OCI-LY1 (cell line): ENCODE results near the gene PCBP4.

ENCODE experiments used
- H2AFZ ChIP-seq: fragments of 200-600 bp; sonication (generic), shearing (Covaris generic); 2 replicates; pipeline ENCODE4 v1.6.0; 2014; ENCODE audit warnings: antibody characterized with exemption, mild to moderate bottlenecking, low read length
- H3F3A ChIP-seq: fragments of 200-600 bp; sonication (generic), shearing (Covaris generic); 2 replicates; pipeline ENCODE4 v1.6.0; 2014; ENCODE audit warnings: mild to moderate bottlenecking, antibody characterized with exemption, low read length, moderate library complexity; ENCODE audit not compliant: insufficient read depth
- H3K27ac ChIP-seq: fragments of 200-600 bp; sonication (generic); 2 replicates; pipeline ENCODE4 v1.5.1; 2014; ENCODE audit warnings: low read length, mixed run types, mild to moderate bottlenecking, low read depth; ENCODE audit not compliant: poor library complexity, severe bottlenecking
- H3K27me3 ChIP-seq: fragments of 200-600 bp; sonication (generic); 2 replicates; pipeline ENCODE4 v1.6.0; 2014; ENCODE audit warnings: antibody characterized with exemption, mild to moderate bottlenecking, low read length, moderate library complexity; ENCODE audit not compliant: insufficient read depth
- H3K36me3 ChIP-seq: fragments of 200-600 bp; sonication (generic); 2 replicates; pipeline ENCODE4 v1.6.1; 2014; ENCODE audit warnings: mild to moderate bottlenecking, antibody characterized with exemption, low read length, moderate library complexity, mixed read lengths; ENCODE audit not compliant: insufficient read depth
- H3K4me1 ChIP-seq: fragments of 200-600 bp; sonication (generic); 2 replicates; pipeline ENCODE4 v1.5.1; 2014; ENCODE audit warnings: mild to moderate bottlenecking, low read length, moderate library complexity; ENCODE audit not compliant: insufficient read depth, severe bottlenecking
- H3K4me2 ChIP-seq: fragments of 200-600 bp; sonication (generic), shearing (Covaris generic); 2 replicates; pipeline ENCODE4 v1.6.1; 2014; ENCODE audit warnings: low read length
- H3K4me3 ChIP-seq: fragments of 200-600 bp; sonication (generic); 2 replicates; pipeline ENCODE4 v1.5.1; 2014; ENCODE audit warnings: low read length, low read depth, mild to moderate bottlenecking, mixed read lengths; ENCODE audit not compliant: poor library complexity, severe bottlenecking
- H3K79me2 ChIP-seq: fragments of 200-600 bp; shearing (Covaris generic); 2 replicates; pipeline ENCODE4 v1.6.1; 2016; ENCODE audit warnings: mixed run types, low read length, mixed read lengths; ENCODE audit not compliant: insufficient read depth
- H3K9ac ChIP-seq: fragments of 200-600 bp; sonication (generic), shearing (Covaris generic); 2 replicates; pipeline ENCODE4 v1.6.1; 2014; ENCODE audit warnings: mild to moderate bottlenecking, low read length, mixed read lengths
- H3K9me2 ChIP-seq: fragments of 200-600 bp; sonication (generic), shearing (Covaris generic); 2 replicates; pipeline ENCODE4 v1.6.1; 2014; ENCODE audit warnings: low read depth, mild to moderate bottlenecking, low read length, mixed read lengths
- H3K9me3 ChIP-seq: fragments of 200-600 bp; shearing (Covaris generic); 2 replicates; pipeline ENCODE4 v1.6.1; 2014; ENCODE audit warnings: low read length, mixed read lengths
- H4K20me1 ChIP-seq: fragments of 200-600 bp; sonication (generic), shearing (Covaris generic); 2 replicates; pipeline ENCODE4 v1.6.0; 2016; ENCODE audit warnings: mild to moderate bottlenecking, low read length; ENCODE audit not compliant: insufficient read depth
- EZH2 ChIP-seq: fragments of 200-600 bp; sonication (generic), shearing (Covaris generic); IDR thresholded peaks from 2 replicates; pipeline ENCODE4 v1.8.0; 2017; ENCODE audit warnings: borderline replicate concordance, mixed run types, mild to moderate bottlenecking, antibody characterized with exemption, low read length, moderate library complexity, mixed read lengths
- TF ChIP-seq, protein P1 (sequence below): fragments of 200-600 bp; sonication (generic), shearing (Covaris generic); IDR thresholded peaks from 2 replicates; pipeline ENCODE4 v1.5.1; 2017; ENCODE audit warnings: mild to moderate bottlenecking, antibody characterized with exemption, low read length, moderate library complexity, mixed read lengths

PCBP4 gene

DNA sequence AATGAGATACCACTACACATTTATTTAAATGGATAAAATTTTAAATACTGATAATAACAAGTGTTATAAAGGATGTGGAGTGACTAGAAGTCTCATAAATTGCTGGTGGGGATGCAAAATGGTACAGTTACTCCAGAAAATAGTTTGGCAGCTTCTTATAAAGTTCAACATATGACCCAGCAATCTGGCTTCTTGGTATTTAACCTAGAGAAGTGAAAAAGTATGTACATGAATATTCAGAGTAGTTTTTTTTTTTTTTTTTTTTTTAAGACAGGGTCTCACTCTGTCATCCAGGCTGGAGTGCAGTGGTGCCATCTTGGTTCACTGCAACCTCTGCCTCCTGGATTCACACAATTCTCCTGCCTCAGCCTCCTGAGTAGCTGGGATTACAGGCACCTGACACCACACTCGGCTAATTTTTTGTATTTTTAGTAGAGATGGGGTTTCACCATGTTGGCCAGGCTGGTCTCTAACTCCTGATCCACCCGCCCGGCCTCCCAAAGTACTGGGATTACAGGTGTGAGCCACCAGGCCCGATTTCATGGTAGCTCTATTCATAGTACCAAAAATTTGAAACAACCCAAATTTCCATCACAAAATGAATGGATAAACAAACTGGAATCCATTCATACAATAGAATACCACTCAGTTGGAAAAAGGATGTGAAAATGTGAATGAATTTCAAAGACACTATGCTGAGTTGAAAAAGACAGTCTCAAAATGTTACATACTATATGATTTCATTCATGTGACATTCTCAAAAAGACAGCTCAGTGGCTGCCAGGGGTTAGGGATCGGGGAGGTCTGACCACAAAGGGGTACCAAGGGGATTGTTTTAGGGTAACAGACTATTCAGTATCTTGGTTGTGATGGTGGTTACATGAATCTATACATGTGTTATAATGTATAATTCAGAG lies 39.9 kb downstream of the PCBP4 start:
- no peaks in the 10 kb centered on the region for H3K79me2 ChIP-seq
- no peaks in the 10 kb centered on the region for H3F3A ChIP-seq
- H3K4me1 ChIP-seq = no peaks in the 10 kb centered on the region
- H3K9ac ChIP-seq = no peak overlapping the region
- no peak overlapping the region for H3K4me2 ChIP-seq
- TF ChIP-seq, protein P1, sequence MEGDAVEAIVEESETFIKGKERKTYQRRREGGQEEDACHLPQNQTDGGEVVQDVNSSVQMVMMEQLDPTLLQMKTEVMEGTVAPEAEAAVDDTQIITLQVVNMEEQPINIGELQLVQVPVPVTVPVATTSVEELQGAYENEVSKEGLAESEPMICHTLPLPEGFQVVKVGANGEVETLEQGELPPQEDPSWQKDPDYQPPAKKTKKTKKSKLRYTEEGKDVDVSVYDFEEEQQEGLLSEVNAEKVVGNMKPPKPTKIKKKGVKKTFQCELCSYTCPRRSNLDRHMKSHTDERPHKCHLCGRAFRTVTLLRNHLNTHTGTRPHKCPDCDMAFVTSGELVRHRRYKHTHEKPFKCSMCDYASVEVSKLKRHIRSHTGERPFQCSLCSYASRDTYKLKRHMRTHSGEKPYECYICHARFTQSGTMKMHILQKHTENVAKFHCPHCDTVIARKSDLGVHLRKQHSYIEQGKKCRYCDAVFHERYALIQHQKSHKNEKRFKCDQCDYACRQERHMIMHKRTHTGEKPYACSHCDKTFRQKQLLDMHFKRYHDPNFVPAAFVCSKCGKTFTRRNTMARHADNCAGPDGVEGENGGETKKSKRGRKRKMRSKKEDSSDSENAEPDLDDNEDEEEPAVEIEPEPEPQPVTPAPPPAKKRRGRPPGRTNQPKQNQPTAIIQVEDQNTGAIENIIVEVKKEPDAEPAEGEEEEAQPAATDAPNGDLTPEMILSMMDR = no peak
- no peak for TF ChIP-seq EZH2
- H3K27ac ChIP-seq = no peak overlapping the region
- 0 out of 2 replicates have a peak, but pooled peaks cover under 1% of the 10 kb centered on the region for H3K36me3 ChIP-seq
- H3K4me3 ChIP-seq = no peak overlapping the region
- H3K9me2 ChIP-seq = no peaks in the 10 kb centered on the region
- no peaks in the 10 kb centered on the region for H3K9me3 ChIP-seq
- H3K27me3 ChIP-seq = no peaks in the 10 kb centered on the region
- no peaks in the 10 kb centered on the region for H4K20me1 ChIP-seq
- no peak overlapping the region for H2AFZ ChIP-seq

DNA sequence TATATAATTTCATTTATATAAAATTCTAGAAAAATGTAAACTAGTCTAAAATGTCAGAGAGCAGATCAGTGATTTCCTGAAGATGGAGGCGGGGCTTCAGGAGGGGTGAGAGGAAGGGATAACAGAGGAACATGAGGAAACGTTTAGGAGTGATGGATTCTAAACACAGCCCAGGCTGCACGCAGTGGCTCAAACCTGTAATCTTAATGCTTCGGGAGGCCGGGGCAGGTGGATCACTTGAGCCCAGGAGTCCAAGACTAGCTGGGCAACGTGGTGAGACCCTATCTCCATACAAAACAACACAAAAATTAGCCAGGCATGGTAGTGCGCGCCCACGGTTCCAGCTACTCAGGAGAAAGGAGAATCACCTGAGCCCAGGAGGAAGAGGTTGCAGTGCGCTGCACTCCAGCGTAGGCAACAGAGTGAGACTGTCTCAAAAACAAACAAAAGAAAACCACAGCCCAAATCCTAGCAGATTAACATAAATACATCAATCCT lies 46.1 kb downstream of the PCBP4 start:
- Histone ChIP-seq H3K27me3 (no peaks in the 10 kb centered on the region), H2AFZ (no peak overlapping the region), H3K9ac (no peak overlapping the region), H3K79me2 (no peaks in the 10 kb centered on the region), H3K9me3 (no peaks in the 10 kb centered on the region), H3K9me2 (no peaks in the 10 kb centered on the region), H3K4me3 (no peak overlapping the region), H3K4me2 (no peak overlapping the region), H3K27ac (no peak overlapping the region), H3F3A (no peaks in the 10 kb centered on the region), H3K36me3 (no peaks in the 10 kb centered on the region), H3K4me1 (no peaks in the 10 kb centered on the region), H4K20me1 (no peaks in the 10 kb centered on the region)
- TF ChIP-seq, protein P1 = no peak
- no peak for TF ChIP-seq EZH2

DNA sequence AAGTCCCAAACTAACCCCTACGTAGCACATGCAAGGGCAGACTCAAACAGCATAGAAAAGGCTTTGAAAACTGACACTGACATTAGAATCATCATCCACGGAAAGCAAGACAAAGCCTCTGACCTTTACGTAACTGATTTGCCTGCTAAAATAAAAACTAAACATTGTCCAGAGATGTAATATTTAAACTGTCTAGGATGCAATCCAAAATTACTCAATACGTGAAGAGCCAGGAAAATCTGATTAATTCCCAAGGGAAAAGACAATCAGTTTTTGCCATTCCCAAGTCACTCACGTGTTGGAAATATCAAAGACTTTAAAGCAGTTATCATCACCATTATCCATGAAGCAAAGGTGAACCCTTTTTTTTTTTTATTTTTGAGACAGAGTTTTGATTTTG lies 50.8 kb downstream of the PCBP4 start:
- H3K36me3 ChIP-seq = no peaks in the 10 kb centered on the region
- H3F3A ChIP-seq = no peaks in the 10 kb centered on the region
- H3K27me3 ChIP-seq = no peaks in the 10 kb centered on the region
- no peaks in the 10 kb centered on the region for H4K20me1 ChIP-seq
- H3K27ac ChIP-seq = no peak overlapping the region
- no peak overlapping the region for H3K4me3 ChIP-seq
- no peaks in the 10 kb centered on the region for H3K4me1 ChIP-seq
- H3K9me2 ChIP-seq = no peaks in the 10 kb centered on the region
- H3K4me2 ChIP-seq = no peak overlapping the region
- TF ChIP-seq, protein P1 = no peak
- TF ChIP-seq EZH2 = no peak
- no peaks in the 10 kb centered on the region for H3K79me2 ChIP-seq
- H2AFZ ChIP-seq = no peak overlapping the region
- H3K9me3 ChIP-seq = no peaks in the 10 kb centered on the region
- H3K9ac ChIP-seq = no peak overlapping the region
